Skeletal muscle tissue (tissue), 4 donors: ENCODE data around the gene AGRN. TPM values are rescaled to one million over a fixed set of nuclear protein-coding genes. Genes with fewer than 3 reads are reported as not detected.

Experiments used
- H3K27ac ChIP-seq: one replicate; pipeline ENCODE4 v1.7.0; 2013; ENCODE audit warnings: mild to moderate bottlenecking, low read depth, low read length, inconsistent platforms
- H3K27me3 ChIP-seq, 3 donors: one replicate each; pipeline ENCODE4 v1.7.0; 2013; ENCODE audit warnings: low read length in 3 of 3; ENCODE audit not compliant: control insufficient read depth in 3 of 3, insufficient read depth in 3 of 3
- H3K36me3 ChIP-seq, 3 donors: one replicate each; pipeline ENCODE4 v1.7.0; 2013; ENCODE audit warnings: low read length in 3 of 3; ENCODE audit not compliant: control insufficient read depth in 3 of 3, insufficient read depth in 3 of 3
- H3K4me1 ChIP-seq, 3 donors: one replicate each; pipeline ENCODE4 v1.7.0; 2013; ENCODE audit warnings: low read length in 3 of 3, mild to moderate bottlenecking in 3 of 3; ENCODE audit not compliant: control insufficient read depth in 3 of 3, insufficient read depth in 3 of 3
- H3K4me3 ChIP-seq, 3 donors: one replicate each; pipeline ENCODE4 v1.7.0; 2013; ENCODE audit warnings: low read length in 3 of 3
- H3K9ac ChIP-seq, 3 donors: one replicate each; pipeline ENCODE4 v1.7.0; 2013; ENCODE audit warnings: low read length in 3 of 3, mild to moderate bottlenecking in 3 of 3, moderate library complexity in 2 of 3, low read depth in 1 of 3
- H3K9me3 ChIP-seq, 3 donors: one replicate each; pipeline ENCODE4 v1.7.0; 2013; ENCODE audit warnings: low read length in 3 of 3; ENCODE audit not compliant: control insufficient read depth in 3 of 3
- total RNA-seq: library from RNA; depleted of rRNA; stranded (reverse); fragments of >200 nt; gene quantifications from one replicate; pipeline ENCODE4 v1.2.3, GENCODE V29; 2014
- donor health status: Osteomylitis.

Gene AGRN
- total RNA-seq, 1 donor from 2014 or later: 14.6 TPM

DNA sequence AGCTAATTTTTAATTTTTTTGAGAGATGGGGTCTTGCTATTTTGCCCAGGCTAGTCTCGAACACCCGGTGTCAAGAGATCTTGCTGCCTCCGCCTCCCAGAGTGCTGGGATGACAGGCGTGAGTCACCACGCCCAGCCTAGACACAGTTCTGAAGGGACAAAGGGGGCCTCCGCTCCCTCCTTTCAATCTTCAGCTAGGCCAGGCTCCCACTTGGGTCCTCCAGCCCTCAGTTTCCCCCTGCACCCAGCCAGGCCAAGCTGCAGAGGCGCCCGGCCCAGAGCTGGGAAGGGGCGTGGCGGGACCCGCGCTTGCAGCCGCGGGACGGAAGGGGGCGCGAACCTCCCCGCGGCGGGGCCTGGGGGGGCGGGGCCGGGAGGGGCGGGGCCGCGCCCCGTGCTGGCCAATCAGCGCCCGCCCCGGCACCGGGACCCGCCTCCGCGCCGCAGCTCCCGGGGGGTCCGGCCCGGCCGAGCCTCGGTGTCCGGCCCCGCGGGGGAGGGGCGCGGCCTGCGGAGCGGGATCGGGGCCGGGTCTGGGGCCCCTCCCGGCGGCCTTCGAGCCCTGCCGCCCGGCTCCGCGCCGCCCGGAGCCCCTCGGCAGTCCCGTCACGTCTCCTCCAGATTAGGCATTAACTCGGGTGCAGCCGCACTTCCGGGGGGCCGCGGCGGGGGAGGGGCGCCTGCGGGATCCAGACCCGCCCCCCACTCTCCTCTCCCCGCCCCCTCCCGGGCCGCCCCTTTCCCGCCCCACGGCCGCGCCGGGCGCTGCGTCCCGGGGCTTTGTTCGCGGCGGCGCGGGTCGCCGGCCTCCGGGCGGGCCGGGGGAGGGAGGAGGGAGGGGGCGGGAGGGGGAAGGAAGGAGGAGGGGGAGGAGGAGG lies 559 bp upstream of the AGRN start:
- H3K4me3 ChIP-seq: peak overlapping the region; percentile 51 to 57 (median 52)
- no peak overlapping the region for H3K27ac ChIP-seq
- peak overlapping the region in 1 of 3 donors; percentile 64 for H3K9ac ChIP-seq
- H3K9me3 ChIP-seq: no peaks in the 10 kb centered on the region
- no peaks in the 10 kb centered on the region for H3K36me3 ChIP-seq
- H3K27me3 ChIP-seq: peaks cover 10 to 16% (median 15%) of the 10 kb centered on the region in 3 donors
- peaks cover 5 to 12% (median 11%) of the 10 kb centered on the region in 3 donors for H3K4me1 ChIP-seq

DNA sequence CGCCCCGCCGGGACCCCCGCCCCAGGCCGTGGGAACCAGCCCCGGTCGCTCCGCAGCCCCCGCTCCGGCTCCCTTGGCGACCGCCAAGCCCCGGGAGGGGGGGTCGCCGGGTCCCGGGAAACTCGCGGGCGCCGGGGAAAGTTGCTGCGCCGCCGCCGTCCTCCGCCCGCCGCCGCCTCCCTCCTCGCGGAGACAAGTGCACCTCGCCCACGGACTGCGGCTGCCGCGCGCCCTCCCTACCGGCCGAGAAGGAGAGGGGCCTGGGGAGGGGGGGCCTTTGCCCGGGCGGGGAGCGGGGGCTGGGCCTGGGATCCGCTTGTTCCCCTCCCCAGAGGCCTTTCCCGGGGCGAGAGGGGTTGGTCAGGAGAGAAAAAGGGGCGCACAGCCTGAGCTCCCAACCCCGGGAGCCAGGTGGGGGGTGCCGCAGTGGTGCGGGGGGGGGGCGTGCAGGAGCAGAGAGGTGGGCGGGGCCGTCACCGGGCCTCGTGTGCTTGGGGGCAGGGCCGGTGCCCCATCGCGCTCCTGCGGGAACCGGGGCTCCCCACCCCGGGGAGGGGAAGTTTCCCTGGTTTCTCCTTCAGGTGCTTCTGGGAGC lies 592 bp downstream of the AGRN start:
- peak overlapping the region in 1 of 3 donors; percentile 71 for H3K9ac ChIP-seq
- peaks cover 2 to 13% (median 10%) of the 10 kb centered on the region in 3 donors for H3K4me1 ChIP-seq
- H3K27ac ChIP-seq: no peak overlapping the region
- peaks cover 10 to 18% (median 16%) of the 10 kb centered on the region in 3 donors for H3K27me3 ChIP-seq
- H3K36me3 ChIP-seq: no peaks in the 10 kb centered on the region
- H3K9me3 ChIP-seq: no peaks in the 10 kb centered on the region
- H3K4me3 ChIP-seq: peak overlapping the region in 2 of 3 donors; percentile 68 to 71

DNA sequence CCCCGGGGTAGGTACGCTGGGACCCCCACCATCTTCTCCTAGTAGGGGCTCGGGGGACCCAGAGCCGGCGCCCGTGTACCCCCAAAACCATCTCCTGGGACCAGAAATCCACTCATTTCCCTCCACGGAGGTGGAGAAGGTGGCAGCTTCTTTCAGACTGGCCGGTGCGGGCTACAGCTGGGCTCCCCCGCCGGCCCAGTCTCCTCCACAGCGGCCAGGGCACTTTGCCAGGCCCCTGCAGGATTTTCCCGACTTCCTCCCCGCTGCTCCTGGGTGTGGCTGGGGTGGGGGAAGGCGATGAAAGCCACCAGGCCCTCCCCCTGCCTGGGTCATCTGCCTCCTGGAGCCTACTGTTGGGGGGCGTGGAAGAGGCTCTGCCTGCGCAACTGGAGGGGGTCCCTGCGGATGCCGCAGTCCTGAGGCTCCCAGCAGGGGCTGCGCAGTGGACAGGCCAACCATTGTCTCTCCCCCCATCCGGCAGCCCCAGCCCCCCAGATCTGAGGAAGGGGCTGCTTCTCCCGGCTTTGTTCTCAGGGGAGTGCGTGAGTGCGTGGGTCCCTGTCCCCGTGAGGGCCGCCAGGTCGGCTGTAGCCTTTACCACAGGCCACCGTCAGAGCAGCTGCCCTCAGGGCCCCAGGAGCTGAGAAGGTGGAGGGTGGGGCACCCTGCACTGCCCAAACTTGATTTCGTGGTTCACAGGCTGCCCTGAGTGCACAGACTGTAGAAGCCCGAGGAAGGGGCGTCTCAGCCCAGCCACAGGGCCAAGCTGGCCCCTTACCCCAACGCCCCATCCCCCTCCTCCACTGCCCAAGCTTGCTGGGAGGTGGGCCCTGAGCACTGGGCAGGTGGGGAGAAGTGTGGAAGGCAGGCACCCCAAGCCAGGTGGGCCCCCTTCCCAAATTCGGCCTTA lies 1.3 kb downstream of the AGRN start:
- Histone ChIP-seq H3K36me3 (no peaks in the 10 kb centered on the region), H3K4me1 (peaks cover 2 to 13% (median 10%) of the 10 kb centered on the region in 3 donors), H3K27me3 (peaks cover 10 to 18% (median 16%) of the 10 kb centered on the region in 3 donors), H3K9ac (no peak overlapping the region), H3K27ac (no peak overlapping the region), H3K4me3 (peak overlapping the region in 1 of 3 donors; percentile 29), H3K9me3 (no peaks in the 10 kb centered on the region)

DNA sequence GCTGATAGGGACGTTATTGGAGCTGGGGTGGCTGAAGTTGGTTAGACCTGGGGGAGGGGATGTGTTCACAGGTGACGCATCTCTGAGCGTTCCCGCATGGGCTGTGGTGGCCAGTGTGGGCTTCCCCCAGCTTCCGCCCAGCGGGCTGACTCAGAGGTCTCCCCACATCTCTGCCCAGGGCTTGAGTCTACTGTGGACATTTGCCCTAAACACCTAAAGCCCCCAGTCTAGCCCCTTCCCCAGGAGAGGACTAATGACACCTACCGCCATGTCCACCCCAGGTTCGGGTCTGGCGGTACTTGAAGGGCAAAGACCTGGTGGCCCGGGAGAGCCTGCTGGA lies 2.0 kb downstream of the AGRN start:
- no peak overlapping the region for H3K9ac ChIP-seq
- peaks cover 10 to 18% (median 16%) of the 10 kb centered on the region in 3 donors for H3K27me3 ChIP-seq
- H3K9me3 ChIP-seq: no peaks in the 10 kb centered on the region
- H3K4me1 ChIP-seq: peaks cover 2 to 13% (median 10%) of the 10 kb centered on the region in 3 donors
- no peak overlapping the region for H3K27ac ChIP-seq
- no peak overlapping the region for H3K4me3 ChIP-seq
- H3K36me3 ChIP-seq: no peaks in the 10 kb centered on the region

DNA sequence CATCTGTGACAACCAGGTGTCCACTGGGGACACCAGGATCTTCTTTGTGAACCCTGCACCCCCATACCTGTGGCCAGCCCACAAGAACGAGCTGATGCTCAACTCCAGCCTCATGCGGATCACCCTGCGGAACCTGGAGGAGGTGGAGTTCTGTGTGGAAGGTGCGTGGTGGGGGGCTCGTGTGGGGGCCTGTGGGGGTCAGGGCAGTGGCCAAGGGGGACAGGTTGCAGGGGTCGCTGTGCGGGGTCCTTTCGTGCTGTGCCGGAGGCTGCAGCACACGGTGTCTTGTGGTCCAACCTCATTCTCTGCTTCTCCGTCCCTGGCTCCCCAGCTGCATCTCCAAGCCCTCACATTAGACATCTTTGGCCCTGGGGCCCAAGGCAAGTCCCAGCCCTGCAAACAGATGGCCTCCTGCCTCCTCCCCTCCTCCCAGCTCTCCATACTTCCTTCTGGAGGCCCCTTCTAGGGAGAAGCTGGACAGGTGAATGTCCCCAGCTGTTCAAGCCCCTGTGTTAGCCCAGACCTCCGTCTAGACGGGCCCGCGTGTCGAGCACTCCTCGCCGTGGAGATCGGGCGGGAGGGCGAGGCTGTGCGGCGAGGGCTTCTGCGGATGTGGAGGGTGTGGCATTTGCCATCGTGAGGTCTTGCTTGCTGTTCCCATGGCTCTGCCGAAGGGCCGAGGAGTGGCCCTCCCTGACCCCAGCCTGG lies 2.5 kb downstream of the AGRN start:
- Histone ChIP-seq H3K27me3 (peaks cover 10 to 21% (median 20%) of the 10 kb centered on the region in 3 donors), H3K9me3 (no peaks in the 10 kb centered on the region), H3K36me3 (no peaks in the 10 kb centered on the region), H3K27ac (no peak overlapping the region), H3K4me1 (peaks cover 2 to 13% (median 10%) of the 10 kb centered on the region in 3 donors), H3K9ac (no peak overlapping the region), H3K4me3 (no peak overlapping the region)

DNA sequence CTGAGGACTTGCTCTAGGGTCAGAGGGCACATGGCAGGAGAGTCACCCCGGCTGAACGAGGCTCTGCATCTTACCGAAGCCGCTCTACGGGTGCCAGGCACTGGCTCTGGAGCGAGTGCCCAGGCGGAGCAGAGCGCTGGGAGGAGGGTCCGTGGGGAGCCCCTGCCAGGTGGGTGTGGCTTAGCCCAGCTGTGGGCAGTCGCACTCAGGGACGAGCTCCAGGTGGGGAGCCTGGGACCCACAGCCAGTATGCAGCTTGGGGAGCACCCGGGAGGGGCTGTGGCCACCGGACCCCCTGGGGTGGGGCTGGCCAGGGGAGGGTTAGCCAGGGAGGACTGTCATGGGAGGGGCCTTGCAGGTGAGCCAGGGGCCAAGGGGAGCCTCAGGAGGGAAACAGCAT lies 3.8 kb downstream of the AGRN start:
- peaks cover 10 to 21% (median 20%) of the 10 kb centered on the region in 3 donors for H3K27me3 ChIP-seq
- H3K27ac ChIP-seq: no peak overlapping the region
- H3K9me3 ChIP-seq: no peaks in the 10 kb centered on the region
- no peak overlapping the region for H3K4me3 ChIP-seq
- no peak overlapping the region for H3K9ac ChIP-seq
- H3K36me3 ChIP-seq: no peaks in the 10 kb centered on the region
- H3K4me1 ChIP-seq: peaks cover 2 to 13% (median 10%) of the 10 kb centered on the region in 3 donors

DNA sequence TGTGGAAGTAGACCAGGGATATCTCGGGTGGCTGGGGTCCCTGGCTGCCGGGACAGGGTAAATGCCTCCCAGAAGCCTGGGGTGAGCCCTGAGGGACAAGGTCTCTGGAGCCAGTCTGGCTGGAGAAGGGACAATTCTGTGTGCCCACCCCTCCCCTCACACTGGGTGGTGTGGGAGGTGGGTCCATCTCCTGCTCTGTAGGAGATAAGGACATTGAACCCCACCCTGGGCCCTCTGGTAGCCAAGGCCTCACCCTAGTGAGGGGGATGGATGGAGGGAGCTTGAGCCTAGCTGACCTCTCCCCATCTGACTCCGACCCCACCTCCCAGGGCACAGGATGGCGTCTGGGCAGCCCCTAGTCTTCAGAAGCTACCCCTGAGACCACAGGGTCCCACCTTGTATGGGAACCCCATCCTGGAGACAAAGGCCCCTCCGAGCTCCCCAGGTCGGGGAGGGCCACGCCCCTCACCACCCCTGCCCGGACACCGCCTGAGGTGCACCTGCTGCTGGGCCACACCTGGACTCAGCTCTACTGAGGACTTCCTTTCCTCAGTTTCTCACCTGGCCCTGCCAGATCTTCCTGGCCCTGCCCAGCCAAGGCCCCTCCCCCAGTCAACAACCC lies 4.3 kb downstream of the AGRN start:
- Histone ChIP-seq H3K4me3 (no peak overlapping the region), H3K36me3 (no peaks in the 10 kb centered on the region), H3K4me1 (peaks cover 0 to 12% (median 7%) of the 10 kb centered on the region in 3 donors), H3K9me3 (no peaks in the 10 kb centered on the region), H3K27me3 (peaks cover 10 to 21% (median 20%) of the 10 kb centered on the region in 3 donors), H3K9ac (no peak overlapping the region), H3K27ac (no peak overlapping the region)

DNA sequence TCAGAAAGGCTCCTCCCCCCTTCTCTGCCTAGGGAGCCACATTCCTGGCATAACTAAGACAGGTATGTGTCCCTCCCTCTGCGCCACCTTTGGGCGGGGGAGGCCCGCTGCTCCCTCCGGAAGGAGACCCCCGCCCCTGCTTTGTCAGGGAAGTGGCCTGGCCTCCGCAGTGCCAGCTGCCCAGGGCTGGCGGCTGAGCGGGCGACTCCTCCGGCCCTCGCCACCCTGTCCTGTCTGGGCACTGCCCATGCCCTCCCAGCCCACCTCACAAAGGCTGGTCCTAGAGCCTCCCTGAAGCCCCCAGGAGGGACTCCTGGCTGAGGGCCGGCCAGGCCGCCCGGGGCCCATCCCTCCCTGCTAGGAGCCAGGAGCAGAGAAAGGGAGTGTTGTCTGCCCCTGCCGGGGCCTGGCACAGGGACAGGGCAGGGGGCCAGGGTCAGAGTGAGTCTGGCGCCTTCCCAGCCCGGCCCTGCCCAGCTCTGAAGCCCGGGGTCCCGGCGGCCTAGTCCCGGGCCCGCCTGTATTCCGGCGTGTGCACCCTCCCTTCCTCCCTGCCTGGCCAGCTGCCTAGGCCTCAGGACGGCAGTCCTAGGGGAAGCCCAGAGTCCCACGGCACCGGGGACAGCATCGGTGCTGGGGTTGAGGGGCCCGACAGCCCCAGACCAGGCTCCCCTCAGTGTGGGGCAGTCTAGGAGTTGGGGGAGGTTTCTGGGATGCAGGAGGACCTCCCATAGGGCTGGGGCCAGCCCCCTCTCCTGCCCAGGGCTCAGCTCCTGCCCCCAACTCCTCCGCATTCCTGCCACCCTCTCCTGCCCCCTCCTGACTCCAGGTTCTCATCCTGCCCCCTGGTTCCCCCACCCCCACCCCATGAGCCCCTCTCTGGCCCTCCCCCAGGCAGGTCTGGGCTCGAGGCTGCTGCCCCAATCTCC lies 5.1 kb downstream of the AGRN start:
- no peaks in the 10 kb centered on the region for H3K36me3 ChIP-seq
- H3K4me1 ChIP-seq: peaks cover 0 to 12% (median 7%) of the 10 kb centered on the region in 3 donors
- H3K9me3 ChIP-seq: no peaks in the 10 kb centered on the region
- H3K4me3 ChIP-seq: no peak overlapping the region
- peaks cover 10 to 21% (median 20%) of the 10 kb centered on the region in 3 donors for H3K27me3 ChIP-seq
- no peak overlapping the region for H3K27ac ChIP-seq
- no peak overlapping the region for H3K9ac ChIP-seq
